Measurements from ENCODE around the gene TRERF1. TPM values are rescaled to one million over a fixed set of nuclear protein-coding genes. Genes with fewer than 3 reads are reported as not detected.
"Not testable (repeated sequence)": the region's sequence is repeated elsewhere in the genome, so short reads cannot be mapped to it uniquely, and the experiment has no call there.

The TRERF1 gene
- total and polyA plus RNA-seq, 5 donors from 2014 or later = 2.3 to 55.7 (median 4.7) TPM

DNA sequence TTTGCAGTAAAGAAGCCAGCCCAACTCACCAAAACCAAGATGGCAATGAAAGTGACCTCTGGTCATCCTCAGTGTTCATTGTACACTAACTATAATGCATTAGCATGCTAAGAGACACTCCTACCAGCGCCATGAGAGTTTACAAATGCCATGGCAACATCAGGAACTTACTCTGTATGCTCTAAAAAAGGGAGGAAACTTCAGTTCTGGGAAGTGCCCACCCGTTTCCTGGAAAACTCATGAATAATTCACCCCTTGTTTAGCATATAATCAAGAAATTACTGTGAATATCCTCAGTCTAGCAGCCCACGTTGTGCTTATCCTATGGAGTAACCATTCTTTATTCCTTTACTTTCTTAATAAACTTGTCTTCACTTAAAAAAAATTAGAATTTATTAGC lies 19.4 kb upstream of the TRERF1 start:
- no peaks in the 10 kb centered on the region for H3K36me3 Mint-ChIP-seq
- H3K27me3 Mint-ChIP-seq = no peaks in the 10 kb centered on the region
- H3K9me3 Mint-ChIP-seq = peaks cover 1 to 22% (median 9%) of the 10 kb centered on the region in 7 donors
- H3K27ac Mint-ChIP-seq = no peak overlapping the region
- H3K4me1 ChIP-seq (ENCODE audit: control insufficient read depth, insufficient read depth, low read length, poor library complexity, severe bottlenecking) = no peaks in the 10 kb centered on the region
- no peaks in the 10 kb centered on the region for H3K36me3 ChIP-seq (ENCODE audit: control insufficient read depth, insufficient read depth, low read length)
- ATAC-seq (ENCODE audit: low read depth in 2 of 2) (no peak), DNase-seq (peak in 1 of 3 donors; percentile 43)
- H3K4me3 ChIP-seq (ENCODE audit: low read depth, low read length) = no peak overlapping the region
- H3K27ac ChIP-seq (ENCODE audit: insufficient read depth, low read length, poor library complexity, severe bottlenecking) = no peak overlapping the region
- H3K27me3 ChIP-seq (ENCODE audit: control insufficient read depth, insufficient read depth, low read length) = peaks cover 4% of the 10 kb centered on the region
- no peaks in the 10 kb centered on the region for H3K4me1 Mint-ChIP-seq
- H3K4me3 Mint-ChIP-seq = no peak overlapping the region
- H3K9me3 ChIP-seq (ENCODE audit: control insufficient read depth in 2 of 2, low read length in 2 of 2) = peaks cover 9 to 10% of the 10 kb centered on the region in 2 experiments

DNA sequence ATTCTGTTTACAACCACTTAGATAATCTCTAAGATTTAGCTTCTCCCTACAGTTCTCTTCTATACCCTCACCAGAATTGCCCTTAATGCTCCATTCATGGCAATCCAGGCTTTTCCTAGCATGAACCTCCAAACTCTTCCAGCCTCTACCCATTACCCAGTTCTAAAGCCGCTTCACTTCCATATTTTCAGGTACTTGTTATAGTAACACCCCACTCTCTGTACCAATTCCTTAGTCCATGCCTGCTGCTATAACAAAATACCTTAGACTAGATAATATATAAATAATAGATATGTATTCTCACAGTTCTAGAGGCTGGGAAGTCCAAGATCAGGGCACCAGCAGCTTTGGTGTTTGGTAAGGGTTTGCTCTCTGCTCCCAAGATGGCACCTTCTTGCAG lies 16.5 kb upstream of the TRERF1 start:
- Mint-ChIP-seq H3K9me3 (peaks cover 1 to 22% (median 9%) of the 10 kb centered on the region in 7 donors), H3K36me3 (no peaks in the 10 kb centered on the region), H3K27me3 (no peaks in the 10 kb centered on the region), H3K4me1 (no peaks in the 10 kb centered on the region), H3K4me3 (no peak overlapping the region), H3K27ac (no peak overlapping the region)
- Histone ChIP-seq H3K27me3 (ENCODE audit: control insufficient read depth, insufficient read depth, low read length) (peaks cover 4% of the 10 kb centered on the region), H3K36me3 (ENCODE audit: control insufficient read depth, insufficient read depth, low read length) (no peaks in the 10 kb centered on the region), H3K9me3 (ENCODE audit: control insufficient read depth in 2 of 2, low read length in 2 of 2) (peaks cover 9 to 10% of the 10 kb centered on the region in 2 experiments), H3K27ac (ENCODE audit: insufficient read depth, low read length, poor library complexity, severe bottlenecking) (no peak overlapping the region), H3K4me1 (ENCODE audit: control insufficient read depth, insufficient read depth, low read length, poor library complexity, severe bottlenecking) (no peaks in the 10 kb centered on the region), H3K4me3 (ENCODE audit: low read depth, low read length) (no peak overlapping the region)
- DNase-seq (no peak), ATAC-seq (ENCODE audit: low read depth in 2 of 2) (no peak)

DNA sequence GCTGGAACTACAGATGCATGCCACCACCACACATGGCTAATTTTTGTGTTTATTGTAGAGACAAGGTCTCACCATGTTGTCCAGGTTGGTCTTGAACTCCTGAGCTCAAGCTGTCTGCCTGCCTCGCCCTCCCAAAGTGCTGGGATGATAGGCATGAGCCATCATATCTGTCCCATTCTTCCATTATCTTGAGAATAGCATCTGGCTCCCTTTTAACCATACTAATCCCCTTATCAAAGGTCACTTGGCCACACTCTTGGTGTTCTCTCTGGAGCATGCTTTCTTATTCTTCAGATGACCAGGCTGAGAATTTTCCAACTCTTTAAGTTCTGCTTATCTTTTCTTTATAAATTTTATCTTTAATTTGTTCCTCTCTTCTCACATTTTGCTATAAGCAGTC lies 15.9 kb upstream of the TRERF1 start:
- H3K4me1 ChIP-seq (ENCODE audit: control insufficient read depth, insufficient read depth, low read length, poor library complexity, severe bottlenecking) = no peaks in the 10 kb centered on the region
- no peak overlapping the region for H3K27ac ChIP-seq (ENCODE audit: insufficient read depth, low read length, poor library complexity, severe bottlenecking)
- Mint-ChIP-seq H3K4me3 (no peak overlapping the region), H3K27me3 (no peaks in the 10 kb centered on the region), H3K27ac (no peak overlapping the region), H3K36me3 (no peaks in the 10 kb centered on the region), H3K9me3 (peaks cover 1 to 22% (median 9%) of the 10 kb centered on the region in 7 donors), H3K4me1 (no peaks in the 10 kb centered on the region)
- peaks cover 4% of the 10 kb centered on the region for H3K27me3 ChIP-seq (ENCODE audit: control insufficient read depth, insufficient read depth, low read length)
- ATAC-seq (ENCODE audit: low read depth in 2 of 2) = no peak
- no peak for DNase-seq
- H3K36me3 ChIP-seq (ENCODE audit: control insufficient read depth, insufficient read depth, low read length) = no peaks in the 10 kb centered on the region
- peaks cover 9 to 10% of the 10 kb centered on the region in 2 experiments for H3K9me3 ChIP-seq (ENCODE audit: control insufficient read depth in 2 of 2, low read length in 2 of 2)
- no peak overlapping the region for H3K4me3 ChIP-seq (ENCODE audit: low read depth, low read length)

DNA sequence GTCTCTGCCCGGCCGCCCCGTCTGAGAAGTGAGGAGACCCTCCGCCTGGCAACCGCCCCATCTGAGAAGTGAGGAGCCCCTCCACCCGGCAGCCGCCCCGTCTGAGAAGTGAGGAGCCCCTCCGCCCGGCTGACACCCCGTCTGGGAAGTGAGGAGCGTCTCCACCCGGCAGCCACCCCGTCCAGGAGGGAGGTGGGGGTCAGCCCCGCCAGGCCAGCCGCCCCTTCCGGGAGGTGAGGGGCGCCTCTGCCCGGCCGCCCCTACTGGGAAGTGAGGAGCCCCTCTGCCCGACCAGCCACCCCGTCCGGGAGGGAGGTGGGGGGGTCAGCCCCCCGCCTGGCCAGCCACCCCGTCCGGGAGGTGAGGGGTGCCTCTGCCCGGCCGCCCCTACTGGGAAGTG lies 14.7 kb upstream of the TRERF1 start:
- H3K4me3 ChIP-seq (ENCODE audit: low read depth, low read length); H3K27me3 ChIP-seq (ENCODE audit: control insufficient read depth, insufficient read depth, low read length); H3K4me3 Mint-ChIP-seq; H3K36me3 Mint-ChIP-seq; DNase-seq; H3K27me3 Mint-ChIP-seq; H3K27ac Mint-ChIP-seq; ATAC-seq (ENCODE audit: low read depth in 2 of 2); H3K4me1 Mint-ChIP-seq; H3K4me1 ChIP-seq (ENCODE audit: control insufficient read depth, insufficient read depth, low read length, poor library complexity, severe bottlenecking); H3K36me3 ChIP-seq (ENCODE audit: control insufficient read depth, insufficient read depth, low read length); H3K27ac ChIP-seq (ENCODE audit: insufficient read depth, low read length, poor library complexity, severe bottlenecking): not testable (repeated sequence)
- peaks cover 1 to 22% (median 4%) of the 10 kb centered on the region in 7 donors for H3K9me3 Mint-ChIP-seq
- H3K9me3 ChIP-seq (ENCODE audit: control insufficient read depth in 2 of 2, low read length in 2 of 2) = peaks cover 9 to 10% of the 10 kb centered on the region in 2 experiments

DNA sequence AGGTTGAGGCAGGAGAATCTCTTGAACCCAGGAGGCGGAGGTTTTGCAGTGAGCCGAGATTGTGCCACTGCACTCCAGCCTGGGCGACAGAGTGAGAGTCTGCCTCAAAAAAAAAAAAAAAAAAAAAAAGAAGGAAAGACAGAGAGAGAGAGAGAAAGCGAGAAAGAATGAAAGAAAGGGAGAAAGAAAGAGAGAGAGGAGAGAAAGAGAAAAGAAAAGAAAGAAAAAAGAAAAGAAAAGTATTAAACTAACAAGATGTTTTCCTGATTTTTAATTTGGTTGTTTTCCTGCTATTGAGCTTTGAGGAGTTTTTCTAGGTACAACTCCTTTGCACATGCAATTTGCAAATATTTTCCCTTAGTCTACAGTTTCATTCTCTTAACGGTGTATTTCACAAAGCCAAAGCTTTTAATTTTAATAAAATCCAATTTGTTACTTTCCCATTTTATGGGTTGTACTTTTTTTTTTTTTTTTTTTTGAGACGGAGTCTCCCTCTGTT lies 10.8 kb upstream of the TRERF1 start:
- Mint-ChIP-seq H3K4me3 (no peak overlapping the region), H3K27ac (no peak overlapping the region), H3K4me1 (peaks cover 0 to 4% (median 0%) of the 10 kb centered on the region in 4 donors), H3K36me3 (no peaks in the 10 kb centered on the region), H3K27me3 (peaks cover 4% of the 10 kb centered on the region), H3K9me3 (no peaks in the 10 kb centered on the region)
- Histone ChIP-seq H3K27me3 (ENCODE audit: control insufficient read depth, insufficient read depth, low read length) (no peaks in the 10 kb centered on the region), H3K36me3 (ENCODE audit: control insufficient read depth, insufficient read depth, low read length) (no peaks in the 10 kb centered on the region), H3K27ac (ENCODE audit: insufficient read depth, low read length, poor library complexity, severe bottlenecking) (no peak overlapping the region), H3K9me3 (ENCODE audit: control insufficient read depth in 2 of 2, low read length in 2 of 2) (no peaks in the 10 kb centered on the region), H3K4me1 (ENCODE audit: control insufficient read depth, insufficient read depth, low read length, poor library complexity, severe bottlenecking) (no peaks in the 10 kb centered on the region), H3K4me3 (ENCODE audit: low read depth, low read length) (no peak overlapping the region)
- ATAC-seq (ENCODE audit: low read depth in 2 of 2) (no peak), DNase-seq (no peak)

DNA sequence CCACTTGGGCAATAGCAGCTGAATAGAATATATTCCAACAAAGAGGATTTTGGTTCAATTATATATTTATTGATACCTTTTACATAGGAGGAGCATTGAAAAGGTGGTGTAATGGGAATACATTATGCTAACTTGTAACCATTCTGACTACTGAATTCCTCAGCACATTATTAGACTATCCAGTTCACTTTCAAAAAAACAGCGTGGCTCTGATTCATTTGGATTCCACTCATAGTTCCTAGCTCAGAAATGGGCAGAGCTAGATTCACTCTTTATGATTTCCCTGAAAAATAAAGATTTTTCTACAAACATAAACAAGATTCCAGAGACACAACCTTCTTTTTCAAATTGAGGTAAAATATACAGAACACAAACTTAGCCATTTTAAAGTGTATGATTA lies 9.2 kb upstream of the TRERF1 start:
- H3K4me3 ChIP-seq (ENCODE audit: low read depth, low read length) = no peak overlapping the region
- no peaks in the 10 kb centered on the region for H3K27me3 ChIP-seq (ENCODE audit: control insufficient read depth, insufficient read depth, low read length)
- Mint-ChIP-seq H3K27ac (no peak overlapping the region), H3K27me3 (peaks cover 4% of the 10 kb centered on the region), H3K4me1 (peaks cover 0 to 4% (median 2%) of the 10 kb centered on the region in 4 donors), H3K4me3 (no peak overlapping the region), H3K9me3 (no peaks in the 10 kb centered on the region), H3K36me3 (no peaks in the 10 kb centered on the region)
- no peak overlapping the region for H3K27ac ChIP-seq (ENCODE audit: insufficient read depth, low read length, poor library complexity, severe bottlenecking)
- ATAC-seq (ENCODE audit: low read depth in 2 of 2) (no peak), DNase-seq (no peak)
- no peaks in the 10 kb centered on the region for H3K36me3 ChIP-seq (ENCODE audit: control insufficient read depth, insufficient read depth, low read length)
- H3K4me1 ChIP-seq (ENCODE audit: control insufficient read depth, insufficient read depth, low read length, poor library complexity, severe bottlenecking) = no peaks in the 10 kb centered on the region
- H3K9me3 ChIP-seq (ENCODE audit: control insufficient read depth in 2 of 2, low read length in 2 of 2) = no peaks in the 10 kb centered on the region

DNA sequence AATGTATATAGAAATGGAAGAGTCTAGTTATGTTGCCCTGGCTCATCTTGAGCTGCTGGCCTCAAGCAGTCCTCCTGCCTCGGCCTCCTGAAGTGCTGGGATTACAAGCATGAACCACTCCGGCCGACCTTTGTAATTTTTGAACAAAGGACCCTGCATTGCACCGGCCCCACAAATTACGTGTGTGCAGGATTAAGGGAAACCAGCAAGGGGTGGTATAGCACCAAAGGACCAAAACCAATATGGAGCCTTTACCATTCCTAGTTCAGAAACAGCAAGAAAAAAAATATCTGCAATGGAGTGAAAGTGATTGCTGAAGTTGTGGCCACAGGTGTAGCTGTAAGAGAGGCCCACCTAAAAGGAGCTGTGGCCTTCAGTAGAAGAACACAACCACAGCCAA lies 8.2 kb upstream of the TRERF1 start:
- no peaks in the 10 kb centered on the region for H3K27me3 ChIP-seq (ENCODE audit: control insufficient read depth, insufficient read depth, low read length)
- Mint-ChIP-seq H3K27ac (peak overlapping the region in 1 of 3 donors; percentile 32), H3K4me3 (no peak overlapping the region), H3K4me1 (peaks cover 0 to 4% (median 2%) of the 10 kb centered on the region in 4 donors), H3K9me3 (no peaks in the 10 kb centered on the region), H3K36me3 (no peaks in the 10 kb centered on the region), H3K27me3 (peaks cover 4% of the 10 kb centered on the region)
- no peak overlapping the region for H3K4me3 ChIP-seq (ENCODE audit: low read depth, low read length)
- no peaks in the 10 kb centered on the region for H3K9me3 ChIP-seq (ENCODE audit: control insufficient read depth in 2 of 2, low read length in 2 of 2)
- H3K4me1 ChIP-seq (ENCODE audit: control insufficient read depth, insufficient read depth, low read length, poor library complexity, severe bottlenecking) = no peaks in the 10 kb centered on the region
- ATAC-seq (ENCODE audit: low read depth in 2 of 2) (no peak), DNase-seq (no peak)
- H3K27ac ChIP-seq (ENCODE audit: insufficient read depth, low read length, poor library complexity, severe bottlenecking) = no peak overlapping the region
- no peaks in the 10 kb centered on the region for H3K36me3 ChIP-seq (ENCODE audit: control insufficient read depth, insufficient read depth, low read length)

DNA sequence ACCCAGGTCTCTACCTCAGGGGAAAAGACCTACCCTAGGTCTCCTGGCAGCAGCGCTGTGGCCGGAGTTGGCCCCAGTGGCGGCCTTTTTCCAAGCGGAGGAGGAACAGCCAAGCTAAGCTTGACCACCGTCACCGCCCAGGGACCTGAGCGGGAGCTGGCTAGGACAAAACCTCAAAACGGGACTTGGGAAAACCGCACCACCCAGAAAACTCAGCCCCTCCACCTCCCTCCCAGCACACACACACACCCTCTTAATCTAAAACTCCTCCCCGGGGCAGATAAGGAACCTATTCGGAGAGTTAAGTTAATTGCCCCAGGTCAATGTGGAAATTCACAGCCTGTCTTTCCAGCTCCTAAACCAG lies 2.7 kb upstream of the TRERF1 start:
- no peak for DNase-seq
- no peak overlapping the region for H3K27ac ChIP-seq (ENCODE audit: insufficient read depth, low read length, poor library complexity, severe bottlenecking)
- peak overlapping the region; percentile 92 to 98 (median 94) for H3K4me3 Mint-ChIP-seq
- no peaks in the 10 kb centered on the region for H3K9me3 ChIP-seq (ENCODE audit: control insufficient read depth in 2 of 2, low read length in 2 of 2)
- peaks cover 27% of the 10 kb centered on the region for H3K4me1 ChIP-seq (ENCODE audit: control insufficient read depth, insufficient read depth, low read length, poor library complexity, severe bottlenecking)
- ATAC-seq (ENCODE audit: low read depth in 2 of 2) = no peak
- peak overlapping the region in 1 of 3 donors; percentile 79 for H3K27ac Mint-ChIP-seq
- H3K27me3 Mint-ChIP-seq = peaks cover 5% of the 10 kb centered on the region
- no peaks in the 10 kb centered on the region for H3K27me3 ChIP-seq (ENCODE audit: control insufficient read depth, insufficient read depth, low read length)
- peaks cover 0 to 1% (median 0%) of the 10 kb centered on the region in 7 donors for H3K9me3 Mint-ChIP-seq
- no peaks in the 10 kb centered on the region for H3K36me3 Mint-ChIP-seq
- no peak overlapping the region for H3K4me3 ChIP-seq (ENCODE audit: low read depth, low read length)
- H3K4me1 Mint-ChIP-seq = peaks cover 4 to 29% (median 14%) of the 10 kb centered on the region in 4 donors
- no peaks in the 10 kb centered on the region for H3K36me3 ChIP-seq (ENCODE audit: control insufficient read depth, insufficient read depth, low read length)

All from CD4-positive, CD25-positive, alpha-beta regulatory T cell (primary cell).